ENCODE measurements around the gene VEZT.

The VEZT gene

DNA sequence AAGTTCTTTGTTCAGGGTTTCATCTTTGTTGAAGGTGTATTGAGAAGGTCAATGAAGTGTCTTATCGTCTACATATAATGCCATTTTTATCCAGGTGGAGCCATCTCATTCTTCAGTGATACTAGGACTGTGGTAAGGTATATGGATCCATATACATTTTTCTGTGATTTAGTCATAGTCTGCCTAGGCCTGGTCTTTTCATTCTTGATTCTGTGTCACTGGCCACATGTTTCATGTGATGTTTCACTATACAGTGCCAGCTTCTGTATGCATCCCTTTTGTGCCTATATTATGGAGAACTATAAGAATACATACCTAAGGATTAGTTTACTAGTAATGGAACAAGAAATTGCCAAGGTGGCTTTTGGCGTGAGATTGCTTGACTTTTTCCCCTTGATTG, 40.5 kb downstream of the VEZT start (continued):
- TF ChIP-seq, protein P1, sequence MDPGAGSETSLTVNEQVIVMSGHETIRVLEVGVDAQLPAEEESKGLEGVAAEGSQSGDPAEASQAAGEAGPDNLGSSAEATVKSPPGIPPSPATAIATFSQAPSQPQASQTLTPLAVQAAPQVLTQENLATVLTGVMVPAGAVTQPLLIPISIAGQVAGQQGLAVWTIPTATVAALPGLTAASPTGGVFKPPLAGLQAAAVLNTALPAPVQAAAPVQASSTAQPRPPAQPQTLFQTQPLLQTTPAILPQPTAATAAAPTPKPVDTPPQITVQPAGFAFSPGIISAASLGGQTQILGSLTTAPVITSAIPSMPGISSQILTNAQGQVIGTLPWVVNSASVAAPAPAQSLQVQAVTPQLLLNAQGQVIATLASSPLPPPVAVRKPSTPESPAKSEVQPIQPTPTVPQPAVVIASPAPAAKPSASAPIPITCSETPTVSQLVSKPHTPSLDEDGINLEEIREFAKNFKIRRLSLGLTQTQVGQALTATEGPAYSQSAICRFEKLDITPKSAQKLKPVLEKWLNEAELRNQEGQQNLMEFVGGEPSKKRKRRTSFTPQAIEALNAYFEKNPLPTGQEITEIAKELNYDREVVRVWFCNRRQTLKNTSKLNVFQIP (CRISPR knock-in tag; IDR thresholded peaks at IDR 0.05; ENCODE audit: borderline replicate concordance, low read depth) = no peak
- no peak for TF ChIP-seq ESRRG (CRISPR knock-in tag; IDR thresholded peaks at IDR 0.05)
- no peak for TF ChIP-seq CSDC2 (CRISPR knock-in tag; IDR thresholded peaks at IDR 0.05)
- no peak for TF ChIP-seq ZFP30 (CRISPR knock-in tag; IDR thresholded peaks at IDR 0.05)
- TF ChIP-seq ZFP3 (CRISPR knock-in tag; IDR thresholded peaks at IDR 0.05) = no peak

- TF ChIP-seq ISL1 (CRISPR knock-in tag; IDR thresholded peaks at IDR 0.05) (0 out of 2 replicates have a peak, but pooled peaks have one; percentile 17), TSHZ2 (CRISPR knock-in tag; IDR thresholded peaks at IDR 0.05) (no peak)
- ATAC-seq = no peak; the same call in 2 of the 3 replicates
These were observed 41.2 kb downstream of the VEZT start for GRCh38 chr12:95258803-95259202.

GRCh38 chr12:95259368-95259767, 41.8 kb downstream of the VEZT start:
- ATAC-seq = peak; percentile 16; the same call in 1 of the 3 replicates
- TF ChIP-seq, protein P1 (CRISPR knock-in tag; IDR thresholded peaks at IDR 0.05; ENCODE audit: borderline replicate concordance, low read depth) = no peak
- TF ChIP-seq CREB5 (CRISPR knock-in tag; IDR thresholded peaks at IDR 0.05; ENCODE audit: low read depth) (no peak), PPARA (CRISPR knock-in tag; IDR thresholded peaks at IDR 0.05; ENCODE audit: borderline replicate concordance) (no peak), ISL1 (CRISPR knock-in tag; IDR thresholded peaks at IDR 0.05) (no peak), TOX (CRISPR knock-in tag; IDR thresholded peaks at IDR 0.05; ENCODE audit: borderline replicate concordance) (no peak), ZNF8 (CRISPR knock-in tag; IDR thresholded peaks at IDR 0.05) (no peak), CSRNP3 (CRISPR knock-in tag; IDR thresholded peaks at IDR 0.05) (no peak), GLIS3 (CRISPR knock-in tag; IDR thresholded peaks at IDR 0.05) (no peak), ARNTL (CRISPR knock-in tag; IDR thresholded peaks at IDR 0.05; ENCODE audit: borderline replicate concordance, low read depth) (no peak), ZNF70 (CRISPR knock-in tag; IDR thresholded peaks at IDR 0.05) (no peak)

DNA sequence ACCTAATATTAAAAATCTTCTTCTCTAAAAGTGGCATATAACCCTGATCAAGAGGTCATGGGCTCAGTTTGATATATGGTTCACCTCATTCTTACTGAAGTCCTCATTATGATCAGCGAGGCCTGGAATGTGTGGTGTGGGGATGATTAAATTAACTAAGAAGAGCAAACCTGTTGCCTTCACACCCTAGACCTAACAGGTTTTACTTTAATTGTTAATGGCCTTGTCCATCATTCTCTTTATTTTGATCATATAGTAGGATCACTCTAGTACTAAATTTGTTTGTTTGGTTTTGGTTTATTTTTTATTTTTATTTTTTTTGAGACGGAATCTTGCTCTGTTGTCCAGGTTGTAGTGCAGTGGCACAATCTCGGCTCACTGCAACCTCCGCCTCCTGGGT, 43.5 kb downstream of the VEZT start:
- no peak for ATAC-seq

More for the DNA sequence above, 43.5 kb downstream of the VEZT start:
- no peak for TF ChIP-seq SNAI2 (CRISPR knock-in tag; IDR thresholded peaks at IDR 0.05)
- TF ChIP-seq PPARA (CRISPR knock-in tag; IDR thresholded peaks at IDR 0.05; ENCODE audit: borderline replicate concordance) = no peak
- TF ChIP-seq ZNF8 (CRISPR knock-in tag; IDR thresholded peaks at IDR 0.05) = no peak
- TF ChIP-seq CSRNP3 (CRISPR knock-in tag; IDR thresholded peaks at IDR 0.05) = no peak
- no peak for TF ChIP-seq RARB (CRISPR knock-in tag; IDR thresholded peaks at IDR 0.05)
- TF ChIP-seq ZFP30 (CRISPR knock-in tag; IDR thresholded peaks at IDR 0.05) = no peak
- no peak for TF ChIP-seq OSR1 (CRISPR knock-in tag; IDR thresholded peaks at IDR 0.05)
- TF ChIP-seq ZNF565 (CRISPR knock-in tag; conservative IDR thresholded peaks at IDR 0.05; ENCODE audit: low read depth) = no peak
- no peak for TF ChIP-seq ZC3H10 (CRISPR knock-in tag; IDR thresholded peaks at IDR 0.05)
- no peak for TF ChIP-seq ZNF70 (CRISPR knock-in tag; IDR thresholded peaks at IDR 0.05)
- TF ChIP-seq CSDC2 (CRISPR knock-in tag; IDR thresholded peaks at IDR 0.05) = no peak
- no peak for TF ChIP-seq TCF4 (CRISPR knock-in tag; IDR thresholded peaks at IDR 0.05; ENCODE audit: borderline replicate concordance)
- no peak for TF ChIP-seq TOX (CRISPR knock-in tag; IDR thresholded peaks at IDR 0.05; ENCODE audit: borderline replicate concordance)
- TF ChIP-seq ARNTL (CRISPR knock-in tag; IDR thresholded peaks at IDR 0.05; ENCODE audit: borderline replicate concordance, low read depth) = no peak

Measured in SK-N-SH treated with all-trans-retinoic acid at 6 μM for 48 hours (cell line).